HCT116 (cell line): ENCODE measurements around the gene TARS2.

ENCODE experiments used
- CTCF ChIP-seq, 3 experiments: fragments of 200-600 bp in 1 of 3; sonication (generic) in 1 of 3; IDR thresholded peaks in 2 of 3; conservative IDR thresholded peaks in 1 of 3; 2 replicates each; pipeline ENCODE4 v1.5.1; 2012 to 2017; ENCODE audit warnings: low read depth in 2 of 3, low read length in 2 of 3, antibody characterized with exemption in 1 of 3, borderline replicate concordance in 1 of 3, control low read depth in 1 of 3, mild to moderate bottlenecking in 1 of 3, mixed read lengths in 1 of 3, mixed run types in 1 of 3, moderate library complexity in 1 of 3; ENCODE audit not compliant: insufficient read depth in 1 of 3
- EGR1 ChIP-seq: IDR thresholded peaks from 2 replicates; pipeline ENCODE4 v1.6.1; 2012; ENCODE audit warnings: low read depth
- ELF1 ChIP-seq: IDR thresholded peaks from 2 replicates; pipeline ENCODE4 v1.6.1; 2012; ENCODE audit warnings: low read depth, borderline replicate concordance
- EZH2 ChIP-seq: fragments of 200-600 bp; sonication (generic); IDR thresholded peaks from 2 replicates; pipeline ENCODE4 v1.6.1; 2017; ENCODE audit warnings: antibody characterized with exemption, mixed run types
- POLR2AphosphoS5 ChIP-seq: IDR thresholded peaks from 2 replicates; pipeline ENCODE4 v1.6.1; 2011; ENCODE audit warnings: mild to moderate bottlenecking, low read depth, low read length, moderate library complexity
- RAD21 ChIP-seq: IDR thresholded peaks from 2 replicates; pipeline ENCODE4 v1.6.1; 2012; ENCODE audit warnings: low read depth, mild to moderate bottlenecking

GRCh38 chr1:150473659-150474058, 13.6 kb upstream of the TARS2 start:
- no peak for TF ChIP-seq CTCF (IDR thresholded peaks at IDR 0.05 in 2 of 3, conservative IDR thresholded peaks at IDR 0.05 in 1 of 3; ENCODE audit: borderline replicate concordance in 1 of 3, insufficient read depth in 1 of 3, low read depth in 2 of 3, low read length in 2 of 3)
- no peak for TF ChIP-seq EZH2
- no peak for TF ChIP-seq EGR1
- TF ChIP-seq RAD21: no peak
- no peak for TF ChIP-seq POLR2AphosphoS5
- TF ChIP-seq ELF1: no peak
